HUES64 (cell line): Measurements from ENCODE around the gene LTBP3.

Experiments
- H3K27ac ChIP-seq: 2 replicates; pipeline ENCODE4 v1.7.0; 2013; ENCODE audit warnings: low read depth, low read length, inconsistent platforms
- H3K27me3 ChIP-seq: 2 replicates; pipeline ENCODE4 v1.6.1; 2013; ENCODE audit warnings: mild to moderate bottlenecking, low read length; ENCODE audit not compliant: insufficient read depth
- H3K36me3 ChIP-seq: 2 replicates; pipeline ENCODE4 v1.6.1; 2013; ENCODE audit warnings: mild to moderate bottlenecking, low read length; ENCODE audit not compliant: insufficient read depth
- H3K4me1 ChIP-seq: 2 replicates; pipeline ENCODE4 v1.6.1; 2013; ENCODE audit warnings: mild to moderate bottlenecking, low read length, moderate library complexity; ENCODE audit not compliant: insufficient read depth
- H3K4me3 ChIP-seq: 2 replicates; pipeline ENCODE4 v1.5.1; 2013; ENCODE audit warnings: mild to moderate bottlenecking, low read length, moderate library complexity
- H3K9ac ChIP-seq: 2 replicates; pipeline ENCODE4 v1.6.1; 2013; ENCODE audit warnings: mild to moderate bottlenecking, low read depth, low read length
- H3K9me3 ChIP-seq: 2 replicates; pipeline ENCODE4 v1.6.1; 2013; ENCODE audit warnings: low read depth, low read length; ENCODE audit not compliant: insufficient read depth
- WGBS: fragments of 150-250, 120-280 bp; methylation state at CpG from one replicate; pipeline ENCODE4 v1.1.7; 2013; ENCODE audit warnings: missing lambda C conversion rate; 5-methylcytosine and 5-hydroxymethylcytosine counted together

Gene LTBP3

GRCh38 chr11:65593518-65594414, 35.6 kb upstream of the LTBP3 start:
- Histone ChIP-seq H3K27ac (no peak overlapping the region), H3K4me3 (no peak overlapping the region), H3K9me3 (no peaks in the 10 kb centered on the region), H3K9ac (no peak overlapping the region), H3K27me3 (peaks cover 44% of the 10 kb centered on the region), H3K36me3 (peaks cover 9% of the 10 kb centered on the region), H3K4me1 (0 out of 2 replicates have a peak, but pooled peaks cover 3% of the 10 kb centered on the region)
- 86% methylated on average over 26 of the region's 26 CpGs for WGBS

- no peak overlapping the region for H3K9ac ChIP-seq
- H3K27me3 ChIP-seq, result peaks cover 44% of the 10 kb centered on the region
- 0 out of 2 replicates have a peak, but pooled peaks cover 3% of the 10 kb centered on the region for H3K4me1 ChIP-seq
- no peaks in the 10 kb centered on the region for H3K9me3 ChIP-seq
- WGBS, result 65% methylated on average over 22 of the region's 22 CpGs
- no peak overlapping the region for H3K27ac ChIP-seq
- H3K4me3 ChIP-seq, result peak overlapping the region; percentile 62
- peaks cover 4% of the 10 kb centered on the region; the same call in 1 of the 2 replicates for H3K36me3 ChIP-seq
Measured at GRCh38 chr11:65592858-65593517, 34.8 kb upstream of the LTBP3 start.

GRCh38 chr11:65591939-65592857, 34.0 kb upstream of the LTBP3 start:
- no peaks in the 10 kb centered on the region for H3K9me3 ChIP-seq
- 0 out of 2 replicates have a peak, but pooled peaks cover 3% of the 10 kb centered on the region for H3K4me1 ChIP-seq
- whole genome bisulfite sequencing, result 3% methylated on average over 106 of the region's 106 CpGs
- H3K9ac ChIP-seq, result peak overlapping the region; percentile 47
- no peaks in the 10 kb centered on the region for H3K36me3 ChIP-seq
- H3K4me3 ChIP-seq, result peak overlapping the region; percentile 62
- no peak overlapping the region for H3K27ac ChIP-seq
- peaks cover 46% of the 10 kb centered on the region for H3K27me3 ChIP-seq

GRCh38 chr11:65590240-65590738, 32.1 kb upstream of the LTBP3 start:
- 87% methylated on average over 8 of the region's 8 CpGs for WGBS
- Histone ChIP-seq H3K9me3 (no peaks in the 10 kb centered on the region), H3K36me3 (no peaks in the 10 kb centered on the region), H3K4me3 (no peak overlapping the region), H3K27me3 (peaks cover 63% of the 10 kb centered on the region), H3K4me1 (0 out of 2 replicates have a peak, but pooled peaks cover 3% of the 10 kb centered on the region), H3K9ac (no peak overlapping the region), H3K27ac (no peak overlapping the region)

GRCh38 chr11:65589444-65590239, 31.5 kb upstream of the LTBP3 start:
- Histone ChIP-seq H3K9ac (no peak overlapping the region), H3K9me3 (no peaks in the 10 kb centered on the region), H3K36me3 (no peaks in the 10 kb centered on the region), H3K4me3 (no peak overlapping the region), H3K27me3 (peaks cover 69% of the 10 kb centered on the region), H3K4me1 (0 out of 2 replicates have a peak, but pooled peaks cover 3% of the 10 kb centered on the region), H3K27ac (no peak overlapping the region)
- 84% methylated on average over 9 of the region's 9 CpGs for WGBS

- Histone ChIP-seq H3K9me3 (no peaks in the 10 kb centered on the region), H3K27me3 (peaks cover 75% of the 10 kb centered on the region), H3K27ac (no peak overlapping the region), H3K9ac (no peak overlapping the region), H3K4me3 (no peak overlapping the region), H3K36me3 (no peaks in the 10 kb centered on the region), H3K4me1 (0 out of 2 replicates have a peak, but pooled peaks cover 6% of the 10 kb centered on the region)
- WGBS, result 70% methylated on average over 13 of the region's 13 CpGs
Measured at GRCh38 chr11:65588199-65589054, 30.3 kb upstream of the LTBP3 start.

GRCh38 chr11:65586676-65587075, 28.5 kb upstream of the LTBP3 start:
- H3K4me3 ChIP-seq, result no peak overlapping the region
- peaks cover 73% of the 10 kb centered on the region for H3K27me3 ChIP-seq
- no peak overlapping the region for H3K9ac ChIP-seq
- H3K36me3 ChIP-seq, result no peaks in the 10 kb centered on the region
- no peaks in the 10 kb centered on the region for H3K9me3 ChIP-seq
- 57% methylated on average over 2 of the region's 2 CpGs for WGBS
- H3K4me1 ChIP-seq, result 0 out of 2 replicates have a peak, but pooled peaks cover 3% of the 10 kb centered on the region
- no peak overlapping the region for H3K27ac ChIP-seq

GRCh38 chr11:65586247-65586630, 28.1 kb upstream of the LTBP3 start:
- Histone ChIP-seq H3K9ac (no peak overlapping the region), H3K36me3 (no peaks in the 10 kb centered on the region), H3K27ac (no peak overlapping the region), H3K4me3 (no peak overlapping the region), H3K4me1 (0 out of 2 replicates have a peak, but pooled peaks cover 3% of the 10 kb centered on the region), H3K27me3 (peaks cover 69% of the 10 kb centered on the region), H3K9me3 (no peaks in the 10 kb centered on the region)
- WGBS, result 88% methylated on average over 4 of the region's 4 CpGs

GRCh38 chr11:65585396-65586246, 27.5 kb upstream of the LTBP3 start:
- H3K36me3 ChIP-seq, result no peaks in the 10 kb centered on the region
- 72% methylated on average over 50 of the region's 51 CpGs for WGBS
- no peak overlapping the region for H3K27ac ChIP-seq
- no peaks in the 10 kb centered on the region for H3K9me3 ChIP-seq
- H3K27me3 ChIP-seq, result peaks cover 63% of the 10 kb centered on the region
- 0 out of 2 replicates have a peak, but pooled peaks cover 3% of the 10 kb centered on the region for H3K4me1 ChIP-seq
- H3K4me3 ChIP-seq, result no peak overlapping the region
- H3K9ac ChIP-seq, result no peak overlapping the region
